ENCODE results near the gene HPX. TPM values are rescaled to one million over a fixed set of nuclear protein-coding genes. Genes with fewer than 3 reads are reported as not detected.

HPX gene
- total and polyA plus RNA-seq, 12 donors, result 0.26 to 25.2 (median 1.7) TPM

- TF ChIP-seq CTCF (IDR thresholded peaks at IDR 0.05) (no peak), POLR2A (IDR thresholded peaks at IDR 0.05) (no peak)
- Histone ChIP-seq H3K9me3 (replicated peaks in 1 of 3) (no peaks in the 10 kb centered on the region), H3K4me1 (replicated peaks in 1 of 2) (peaks cover 23 to 24% of the 10 kb centered on the region in 2 donors), H3K27me3 (no peaks in the 10 kb centered on the region), H3K4me3 (no peak overlapping the region), H3K36me3 (replicated peaks in 1 of 2) (peaks cover 0 to 56% of the 10 kb centered on the region in 2 donors), H3K27ac (peak overlapping the region in 1 of 5 donors; percentile 96)
- intact Hi-C loops (cut with DNase I), result no loop called here
- WGBS, 4 donors, result 85 to 94% (median 87%) methylated on average over 6 of the region's 6 CpGs
- no peak for DNase-seq
Observed at GRCh38 chr11:6483015-6483414, 42.2 kb upstream of the HPX start.

DNA sequence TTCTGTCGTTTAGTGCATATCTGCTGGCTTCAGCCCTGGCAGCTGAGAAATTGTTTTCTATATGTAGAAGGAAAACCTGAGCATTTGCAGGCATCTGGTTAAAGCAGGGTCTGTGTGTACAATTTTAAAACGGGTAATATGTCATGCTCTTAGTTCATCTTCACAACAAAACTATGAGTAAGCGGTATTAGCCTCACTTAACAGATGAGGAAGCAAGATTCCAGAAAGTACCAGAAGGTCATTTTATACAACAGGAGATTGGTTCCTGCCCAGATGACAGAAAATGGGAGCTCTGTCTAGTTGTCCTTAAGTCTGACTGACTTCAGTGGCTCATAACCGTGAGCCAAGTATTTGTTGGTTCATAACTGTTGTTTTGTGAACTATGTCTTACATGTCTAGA is 41.7 kb upstream of the HPX start:
- 78 to 90% (median 79%) methylated on average over 4 of the region's 4 CpGs for WGBS, 4 donors
- H3K36me3 ChIP-seq (replicated peaks in 1 of 2), result peaks cover 0 to 58% of the 10 kb centered on the region in 2 donors
- no peaks in the 10 kb centered on the region for H3K27me3 ChIP-seq
- H3K27ac ChIP-seq, result peak overlapping the region in 2 of 5 donors; percentile 92 to 96
- H3K9me3 ChIP-seq (replicated peaks in 1 of 3), result no peaks in the 10 kb centered on the region
- H3K4me1 ChIP-seq (replicated peaks in 1 of 2), result peaks cover 23 to 24% of the 10 kb centered on the region in 2 donors
- intact Hi-C loops (cut with DNase I), result no loop called here
- H3K4me3 ChIP-seq, result peak overlapping the region in 1 of 4 donors; percentile 74
- TF ChIP-seq CTCF (IDR thresholded peaks at IDR 0.05) (no peak), POLR2A (IDR thresholded peaks at IDR 0.05) (no peak)
- DNase-seq, result no peak

DNA sequence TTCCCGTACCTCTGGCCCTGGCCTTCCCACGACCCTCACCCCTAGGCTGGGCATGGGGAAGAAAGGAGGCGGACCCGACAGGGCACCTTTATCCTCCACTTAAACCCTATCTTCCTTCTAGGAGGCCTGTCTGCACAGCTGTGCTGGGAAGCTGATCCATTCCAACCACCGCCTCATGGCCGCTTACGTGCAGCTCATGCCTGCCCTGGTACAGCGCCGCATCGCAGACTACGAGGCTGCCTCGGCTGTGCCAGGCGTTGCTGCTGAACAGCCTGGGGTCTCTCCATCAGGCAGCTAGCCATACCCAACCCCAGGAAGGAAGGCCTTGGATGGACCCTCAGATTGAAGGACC is 41.1 kb upstream of the HPX start:
- TF ChIP-seq POLR2A (IDR thresholded peaks at IDR 0.05), result no peak
- TF ChIP-seq CTCF (IDR thresholded peaks at IDR 0.05), result no peak
- Histone ChIP-seq H3K4me3 (peak overlapping the region; percentile 73 to 82 (median 78)), H3K4me1 (replicated peaks in 1 of 2) (peaks cover 23 to 24% of the 10 kb centered on the region in 2 donors), H3K27ac (peak overlapping the region; percentile 88 to 96 (median 92)), H3K27me3 (no peaks in the 10 kb centered on the region), H3K36me3 (replicated peaks in 1 of 2) (peaks cover 0 to 61% of the 10 kb centered on the region in 2 donors), H3K9me3 (replicated peaks in 1 of 3) (no peaks in the 10 kb centered on the region)
- WGBS, 4 donors, result 3 to 7% (median 5%) methylated on average over 13 of the region's 13 CpGs
- DNase-seq, result peak in 1 of 7 donors; percentile 25
- intact Hi-C loops (cut with DNase I), result no loop called here

GRCh38 chr11:6481012-6481923 is 40.5 kb upstream of the HPX start, which contains the start of the genes ARFIP2 and TIMM10B:
Gene ARFIP2 (minus strand): TSS chr11:6481331. CDS start chr11:6480421, 910 bp downstream.
Gene TIMM10B (plus strand): TSS chr11:6481501. CDS start chr11:6481517, 16 bp downstream.
- peak; percentile 97 to 100 (median 99) for DNase-seq
- Histone ChIP-seq H3K27me3 (no peaks in the 10 kb centered on the region), H3K9me3 (replicated peaks in 1 of 3) (no peaks in the 10 kb centered on the region), H3K27ac (peak within 1 kb of the TSS; percentile 88 to 96 (median 92)), H3K36me3 (replicated peaks in 1 of 2) (peaks cover 0 to 64% of the 10 kb centered on the region in 2 donors), H3K4me1 (replicated peaks in 1 of 2) (peaks cover 23 to 24% of the 10 kb centered on the region in 2 donors), H3K4me3 (peak within 1 kb of the TSS; percentile 73 to 82 (median 78))
- intact Hi-C loops (cut with DNase I), result no loop called here
- TF ChIP-seq CTCF (IDR thresholded peaks at IDR 0.05) (no peak), POLR2A (IDR thresholded peaks at IDR 0.05) (peak; percentile 72 to 93)
- 0% methylated on average over 18 to 66 of the region's 66 CpGs for WGBS, 4 donors

Measured in adrenal gland (tissue), 12 donors.